GM23338 (cell line): ENCODE data around the gene UGDH.

Experiments used
- CREB1 ChIP-seq: fragments of 250-450 bp; sonication (Bioruptor Pico); IDR thresholded peaks from 2 replicates; pipeline ENCODE4 v1.5.0; 2020; ENCODE audit warnings: low read depth, mild to moderate bottlenecking, moderate library complexity
- CTCF ChIP-seq, 2 experiments: fragments of 200-600 bp in 1 of 2; sonication (generic) in 1 of 2; conservative IDR thresholded peaks; 2 replicates each; pipeline versions ENCODE4 v1.5.1 to v1.6.1; 2016 to 2017; ENCODE audit warnings: antibody characterized with exemption in 2 of 2, low read depth in 2 of 2, mild to moderate bottlenecking in 2 of 2, moderate library complexity in 1 of 2
- ETS1 ChIP-seq: IDR thresholded peaks from 2 replicates; pipeline ENCODE4 v1.6.1; 2016; ENCODE audit warnings: antibody characterized with exemption
- STAT1 ChIP-seq: IDR thresholded peaks from one replicate; pipeline ENCODE4 v1.6.1; 2016; ENCODE audit warnings: antibody characterized with exemption; ENCODE audit not compliant: unreplicated experiment

GRCh38 chr4:39526765-39527295 lies 409 bp downstream of the UGDH start:
- no peak for TF ChIP-seq STAT1
- no peak for TF ChIP-seq CTCF (conservative IDR thresholded peaks at IDR 0.05; ENCODE audit: low read depth in 2 of 2)
- TF ChIP-seq CREB1 (CRISPR knock-in tag) = no peak
- TF ChIP-seq ETS1 = no peak
